Testis (tissue), 3 donors: Measurements from ENCODE around the gene NCKAP5. TPM values are rescaled to one million over a fixed set of nuclear protein-coding genes. Genes with fewer than 3 reads are reported as not detected.

Experiments used
- DNase-seq: peaks from one replicate; pipeline ENCODE4 v3.0.0-alpha.2; 2019
- H3K27ac ChIP-seq, 2 donors: fragments of 200-600 bp; sonication (generic); one replicate each; pipeline ENCODE4 v1.5.1; 2019
- H3K27me3 ChIP-seq: fragments of 200-600 bp; sonication (generic); one replicate; pipeline ENCODE4 v1.5.1; 2019
- H3K36me3 ChIP-seq: fragments of 200-600 bp; sonication (generic); one replicate; pipeline ENCODE4 v1.5.1; 2017; ENCODE audit warnings: low read depth; ENCODE audit errors: missing control alignments
- H3K4me1 ChIP-seq: fragments of 200-600 bp; sonication (generic); one replicate; pipeline ENCODE4 v1.5.1; 2019
- H3K4me3 ChIP-seq, 2 donors: fragments of 200-600 bp; sonication (generic); one replicate each; pipeline ENCODE4 v1.5.1; 2017 to 2019
- H3K9me3 ChIP-seq: fragments of 200-600 bp; sonication (generic); one replicate; pipeline ENCODE4 v1.5.1; 2017
- POLR2A ChIP-seq: fragments of 450-650 bp; IDR thresholded peaks from one replicate; pipeline ENCODE4 v1.6.1; 2017; ENCODE audit warnings: antibody characterized with exemption, mild to moderate bottlenecking, moderate library complexity
- WGBS, 2 donors: methylation state at CpG; one replicate each; pipeline ENCODE4 v1.1.5; 2018; 5-methylcytosine and 5-hydroxymethylcytosine counted together
- intact Hi-C: fragments of 100-400 bp; cut with DNase I; formaldehyde crosslinking; loops from one replicate; pipeline ENCODE4 v1.15.1; 2023; ENCODE audit warnings: low total_unique reads
- polyA plus RNA-seq: library from polyadenylated mRNA; stranded (reverse); fragments of 350-450 nt; fragmentation: Illumina TruSeq; extraction: RNeasy Lipid Tissue Mini Kit (QIAGEN cat#74804); gene quantifications from one replicate; pipeline ENCODE4 v1.2.3, GENCODE V29; 2014; ENCODE audit warnings: low read depth, low replicate concordance; ENCODE audit not compliant: insufficient read depth
- small RNA-seq, 2 donors: library from RNA; depleted of rRNA; stranded (forward); fragments of <200 nt; gene quantifications; one replicate each; pipeline ENCODE3, GENCODE V24; 2016
- total RNA-seq, 2 donors: library from RNA; depleted of rRNA; stranded (reverse); fragments of >200 nt; gene quantifications; one replicate each; pipeline ENCODE4 v1.2.3, GENCODE V29; 2016
- TF ChIP-seq, protein P1 (sequence below), 3 experiments: fragments of 450-650 bp in 2 of 3; fragments of 200-600 bp in 1 of 3; sonication (generic) in 1 of 3; IDR thresholded peaks; one replicate each; pipeline ENCODE4 v1.5.1; 2016 to 2019; ENCODE audit warnings: antibody characterized with exemption in 3 of 3, mild to moderate bottlenecking in 2 of 3, moderate library complexity in 1 of 3

Gene NCKAP5
- total and polyA plus RNA-seq, 3 donors from 2014 or later: 3.0 to 7.6 (median 6.3) TPM

DNA sequence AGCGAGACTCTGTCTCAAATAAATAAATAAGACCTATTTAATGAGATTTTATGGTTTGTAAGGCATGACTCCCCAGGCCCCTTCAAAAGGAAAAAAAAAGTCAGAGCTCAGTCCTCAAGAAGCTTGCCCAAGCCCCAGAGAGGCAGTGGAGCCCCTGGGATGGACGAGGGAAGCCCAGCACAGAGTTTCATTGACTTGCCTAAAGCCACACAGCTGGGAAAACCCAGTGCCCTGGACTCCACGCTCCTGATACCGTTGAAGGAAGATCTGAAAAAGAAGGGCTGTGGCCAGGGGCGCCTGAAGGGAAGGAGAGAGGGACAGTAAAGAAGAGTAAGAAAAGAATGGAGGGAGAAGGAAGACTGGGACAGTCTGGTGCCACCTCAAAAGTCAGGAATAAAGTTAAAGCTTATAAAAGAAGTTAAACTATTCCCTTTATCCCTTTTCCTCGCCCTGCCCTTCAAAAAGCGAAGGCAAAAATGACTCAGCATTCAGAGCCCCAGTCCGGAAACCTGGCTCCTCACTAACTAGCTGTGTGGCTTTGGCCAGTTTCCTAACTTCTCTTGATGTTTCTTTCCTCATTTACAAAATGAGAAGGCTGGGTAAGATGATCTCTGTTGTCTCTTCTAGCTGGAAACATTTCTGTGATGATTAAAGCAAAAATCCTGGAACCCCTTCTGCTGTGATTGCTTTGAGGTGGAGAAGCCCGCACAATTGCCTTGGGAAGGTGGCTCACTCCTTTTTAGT lies 945.0 kb downstream of the NCKAP5 start:
- Histone ChIP-seq H3K27ac (no peak overlapping the region), H3K4me1 (no peaks in the 10 kb centered on the region), H3K27me3 (no peaks in the 10 kb centered on the region), H3K36me3 (no peaks in the 10 kb centered on the region), H3K4me3 (no peak overlapping the region), H3K9me3 (no peaks in the 10 kb centered on the region)
- no peak for TF ChIP-seq POLR2A
- TF ChIP-seq, protein P1, sequence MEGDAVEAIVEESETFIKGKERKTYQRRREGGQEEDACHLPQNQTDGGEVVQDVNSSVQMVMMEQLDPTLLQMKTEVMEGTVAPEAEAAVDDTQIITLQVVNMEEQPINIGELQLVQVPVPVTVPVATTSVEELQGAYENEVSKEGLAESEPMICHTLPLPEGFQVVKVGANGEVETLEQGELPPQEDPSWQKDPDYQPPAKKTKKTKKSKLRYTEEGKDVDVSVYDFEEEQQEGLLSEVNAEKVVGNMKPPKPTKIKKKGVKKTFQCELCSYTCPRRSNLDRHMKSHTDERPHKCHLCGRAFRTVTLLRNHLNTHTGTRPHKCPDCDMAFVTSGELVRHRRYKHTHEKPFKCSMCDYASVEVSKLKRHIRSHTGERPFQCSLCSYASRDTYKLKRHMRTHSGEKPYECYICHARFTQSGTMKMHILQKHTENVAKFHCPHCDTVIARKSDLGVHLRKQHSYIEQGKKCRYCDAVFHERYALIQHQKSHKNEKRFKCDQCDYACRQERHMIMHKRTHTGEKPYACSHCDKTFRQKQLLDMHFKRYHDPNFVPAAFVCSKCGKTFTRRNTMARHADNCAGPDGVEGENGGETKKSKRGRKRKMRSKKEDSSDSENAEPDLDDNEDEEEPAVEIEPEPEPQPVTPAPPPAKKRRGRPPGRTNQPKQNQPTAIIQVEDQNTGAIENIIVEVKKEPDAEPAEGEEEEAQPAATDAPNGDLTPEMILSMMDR (IDR thresholded peaks at IDR 0.05): no peak
- WGBS, 2 donors: 70 to 74% methylated on average over 9 of the region's 9 CpGs
- intact Hi-C loops: no loop called here
- DNase-seq: no peak

Small RNA genes lying within 50 kb of the gene (small RNA-seq; reads per million reads assigned to genes)
- gene AC016909.1 (0 reads per million in 2 donors), gene RN7SKP154 (0 reads per million in 2 donors), gene RNU6-579P (0 reads per million in 2 donors)
